ENCODE results near the gene CTCF.

DNA sequence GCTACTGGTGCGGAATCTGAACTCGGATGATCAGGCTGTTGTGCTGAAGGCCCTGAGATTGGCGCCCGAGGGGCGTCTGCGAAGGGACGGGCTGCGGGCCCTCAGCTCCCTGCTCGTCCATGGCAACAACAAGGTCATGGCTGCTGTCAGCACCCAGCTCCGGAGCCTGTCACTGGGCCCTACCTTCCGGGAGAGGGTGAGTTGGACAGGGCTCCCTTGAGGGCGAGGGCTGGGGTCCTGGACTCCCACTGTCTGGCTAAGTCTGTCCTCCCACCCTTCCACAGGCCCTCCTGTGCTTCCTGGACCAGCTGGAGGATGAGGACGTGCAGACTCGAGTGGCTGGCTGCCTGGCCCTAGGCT is 16.7 kb upstream of the CTCF start:
- TF ChIP-seq CTCF (conservative IDR thresholded peaks at IDR 0.05; ENCODE audit: low read length) (no peak), EZH2phosphoT487 (IDR thresholded peaks at IDR 0.05; ENCODE audit: borderline replicate concordance) (no peak)
